Cardiac fibroblast (primary cell): ENCODE measurements around the gene EPHA10.
"Not testable (repeated sequence)": the region's sequence is repeated elsewhere in the genome, so short reads cannot be mapped to it uniquely, and the experiment has no call there.

ENCODE experiments used
- DNase-seq, 2 donors: peaks; one replicate each; pipeline versions ENCODE4 v3.0.0 to v3.0.0-alpha.2; 2010; ENCODE audit warnings: low read depth in 2 of 2
- H3K4me3 ChIP-seq, 2 donors: replicated peaks in 1 of 2; 1 replicate in 1 of 2; 2 replicates in 1 of 2; pipeline ENCODE4 v1.5.1; 2011; ENCODE audit warnings: low read depth in 2 of 2, low read length in 2 of 2, mild to moderate bottlenecking in 2 of 2, moderate library complexity in 1 of 2
- CTCF ChIP-seq: IDR thresholded peaks from one replicate; pipeline ENCODE4 v1.5.1; 2011; ENCODE audit warnings: low read depth, mild to moderate bottlenecking, low read length, inconsistent platforms

EPHA10 gene

GRCh38 chr1:37746806-37747205, 18.1 kb downstream of the EPHA10 start:
- no peak overlapping the region for H3K4me3 ChIP-seq
- no peak for TF ChIP-seq CTCF
- DNase-seq: no peak

GRCh38 chr1:37741662-37742061, 23.3 kb downstream of the EPHA10 start:
- no peak for DNase-seq
- no peak for TF ChIP-seq CTCF
- H3K4me3 ChIP-seq: no peak overlapping the region

- no peak for TF ChIP-seq CTCF
- peak; percentile 54 to 81 for DNase-seq
Measured at GRCh38 chr1:37741130-37741529, 23.8 kb downstream of the EPHA10 start.

GRCh38 chr1:37739222-37739621, 25.7 kb downstream of the EPHA10 start:
- TF ChIP-seq CTCF: no peak
- peak in 1 of 2 donors; percentile 7 for DNase-seq
- H3K4me3 ChIP-seq: no peak overlapping the region

More at GRCh38 chr1:37741130-37741529, 23.8 kb downstream of the EPHA10 start:
- H3K4me3 ChIP-seq: no peak overlapping the region

GRCh38 chr1:37738619-37739018, 26.3 kb downstream of the EPHA10 start:
- H3K4me3 ChIP-seq, DNase-seq: not testable (repeated sequence)

GRCh38 chr1:37737975-37738374, 26.9 kb downstream of the EPHA10 start:
- H3K4me3 ChIP-seq, DNase-seq: not testable (repeated sequence)

- no peak for TF ChIP-seq CTCF
- DNase-seq: no peak
- no peak overlapping the region for H3K4me3 ChIP-seq
Measured at GRCh38 chr1:37734629-37735591, 30.0 kb downstream of the EPHA10 start.
